Measurements from ENCODE around the gene NEDD4L. TPM values are rescaled to one million over a fixed set of nuclear protein-coding genes. Genes with fewer than 3 reads are reported as not detected.

The NEDD4L gene
- total RNA-seq, 1 donor from 2014 or later: 5.1 TPM

- intact Hi-C loops (cut with micrococcal nuclease): no loop called here
- H3K36me3 Mint-ChIP-seq (ENCODE audit: low read depth): no peaks in the 10 kb centered on the region
- H3K27ac Mint-ChIP-seq: no peak overlapping the region
- no peak overlapping the region for H3K4me3 Mint-ChIP-seq (ENCODE audit: low read depth)
- H3K27me3 Mint-ChIP-seq (ENCODE audit: low read depth): peaks cover 10% of the 10 kb centered on the region
- no peaks in the 10 kb centered on the region for H3K4me1 Mint-ChIP-seq (ENCODE audit: low read depth)
- no peaks in the 10 kb centered on the region for H3K9me3 Mint-ChIP-seq
- no peak for DNase-seq (ENCODE audit: low spot score)
These were observed 61.8 kb downstream of the NEDD4L start for GRCh38 chr18:58105888-58106260.

DNA sequence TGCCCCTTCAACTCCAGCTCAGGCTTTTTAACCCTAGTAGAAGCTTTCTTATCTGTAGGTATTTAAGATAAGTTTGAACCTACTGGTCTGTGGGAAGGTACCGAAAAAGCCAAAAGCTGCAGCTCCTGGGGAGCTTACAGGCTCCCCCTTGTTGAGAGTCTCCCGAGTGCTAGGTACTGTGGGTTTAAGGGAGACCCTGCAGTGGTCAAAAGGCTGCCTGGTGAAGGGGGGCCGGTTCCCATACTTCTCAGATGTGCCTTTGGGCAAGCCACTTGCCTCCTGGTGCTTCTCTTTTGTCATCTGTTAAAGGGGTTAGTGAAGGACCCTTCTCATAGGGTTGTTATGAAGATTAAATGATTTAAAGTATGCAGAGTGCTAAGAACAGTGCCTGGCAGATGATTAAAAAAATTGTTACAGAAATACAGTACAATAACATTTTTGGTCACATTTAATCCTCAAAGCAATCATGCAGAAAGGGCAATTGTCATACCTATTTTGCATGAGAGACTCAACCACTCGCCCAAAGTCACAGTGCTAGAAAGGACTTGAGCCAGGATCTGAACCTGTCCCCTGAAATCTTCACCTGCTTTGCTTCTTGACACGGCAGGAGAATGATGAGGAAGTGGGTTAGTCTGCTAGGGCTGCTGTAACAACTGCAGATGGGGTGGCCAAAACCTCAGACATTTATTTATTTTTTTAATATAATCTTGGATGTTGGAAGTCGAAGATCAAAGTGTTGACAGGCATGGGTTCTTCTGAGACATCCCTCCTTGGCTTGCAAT is 62.5 kb downstream of the NEDD4L start:
- intact Hi-C loops (cut with micrococcal nuclease): no loop called here
- peaks cover 10% of the 10 kb centered on the region for H3K27me3 Mint-ChIP-seq (ENCODE audit: low read depth)
- no peaks in the 10 kb centered on the region for H3K36me3 Mint-ChIP-seq (ENCODE audit: low read depth)
- no peak overlapping the region for H3K4me3 Mint-ChIP-seq (ENCODE audit: low read depth)
- no peaks in the 10 kb centered on the region for H3K9me3 Mint-ChIP-seq
- DNase-seq (ENCODE audit: low spot score): no peak
- no peaks in the 10 kb centered on the region for H3K4me1 Mint-ChIP-seq (ENCODE audit: low read depth)
- H3K27ac Mint-ChIP-seq: no peak overlapping the region

DNA sequence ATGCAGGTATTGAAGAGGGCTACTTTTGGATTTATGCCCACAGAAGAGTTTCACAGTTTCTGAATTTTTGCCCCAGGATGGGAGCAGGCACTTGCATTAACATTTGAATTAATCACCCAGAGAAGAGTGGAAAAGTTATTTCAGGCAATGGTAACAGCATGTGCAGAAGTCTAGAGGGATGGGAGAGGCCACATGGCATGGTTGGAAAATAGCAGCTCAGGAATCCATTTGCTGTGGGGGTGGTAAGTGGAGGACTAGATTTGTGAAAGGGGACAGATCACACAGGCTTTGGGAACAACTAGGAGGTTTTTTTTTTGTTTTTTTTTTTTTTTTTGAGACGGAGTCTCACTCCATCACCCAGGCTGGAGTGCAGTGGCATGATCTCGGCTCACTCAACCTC is 65.2 kb downstream of the NEDD4L start:
- H3K27me3 Mint-ChIP-seq (ENCODE audit: low read depth): peaks cover 7% of the 10 kb centered on the region
- H3K36me3 Mint-ChIP-seq (ENCODE audit: low read depth): no peaks in the 10 kb centered on the region
- DNase-seq (ENCODE audit: low spot score): no peak
- H3K4me1 Mint-ChIP-seq (ENCODE audit: low read depth): peaks cover 3% of the 10 kb centered on the region
- H3K4me3 Mint-ChIP-seq (ENCODE audit: low read depth): no peak overlapping the region
- no peak overlapping the region for H3K27ac Mint-ChIP-seq
- intact Hi-C loops (cut with micrococcal nuclease): no loop called here
- H3K9me3 Mint-ChIP-seq: no peaks in the 10 kb centered on the region

DNA sequence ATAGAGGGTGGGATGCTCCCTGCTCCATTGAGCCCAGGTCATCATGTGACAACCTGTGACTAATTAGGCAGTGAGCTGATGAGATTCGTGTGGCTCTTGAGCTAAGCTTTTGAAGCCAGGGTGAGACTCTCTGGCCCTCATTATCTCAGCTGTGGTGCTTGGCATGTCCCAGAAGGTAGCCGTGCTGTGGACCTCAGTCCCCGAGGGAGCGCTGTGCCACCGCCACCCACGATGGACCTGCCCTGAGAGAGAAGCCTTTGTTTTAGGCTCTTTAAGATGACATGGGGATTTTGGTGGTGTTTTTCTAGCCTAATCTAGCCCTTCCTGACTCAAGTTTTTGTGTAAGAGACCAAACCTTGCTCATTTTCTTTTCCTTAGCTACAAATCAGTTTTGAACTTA is 66.4 kb downstream of the NEDD4L start:
- no peak overlapping the region for H3K27ac Mint-ChIP-seq
- no peak overlapping the region for H3K4me3 Mint-ChIP-seq (ENCODE audit: low read depth)
- H3K27me3 Mint-ChIP-seq (ENCODE audit: low read depth): peaks cover 7% of the 10 kb centered on the region
- intact Hi-C loops (cut with micrococcal nuclease): no loop called here
- H3K9me3 Mint-ChIP-seq: no peaks in the 10 kb centered on the region
- no peak for DNase-seq (ENCODE audit: low spot score)
- H3K36me3 Mint-ChIP-seq (ENCODE audit: low read depth): no peaks in the 10 kb centered on the region
- H3K4me1 Mint-ChIP-seq (ENCODE audit: low read depth): peaks cover 3% of the 10 kb centered on the region

DNA sequence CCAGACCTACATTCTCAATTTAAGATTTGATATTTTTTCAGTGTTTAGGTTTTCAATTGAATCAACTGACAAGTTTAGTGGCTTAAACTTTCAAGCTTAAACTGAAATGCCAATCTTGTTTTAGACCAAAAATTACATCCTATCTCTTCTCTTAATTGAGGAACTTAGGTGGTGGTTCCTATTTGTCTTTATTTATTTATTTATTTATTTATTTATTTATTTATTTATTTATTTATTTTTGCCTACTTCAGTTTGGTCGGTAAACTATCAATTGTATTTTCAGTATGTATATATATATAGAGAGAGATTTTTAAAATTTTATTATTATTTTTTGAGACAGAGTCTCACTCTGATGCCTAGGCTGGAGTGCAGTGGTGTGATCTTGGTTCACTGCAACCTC is 68.1 kb downstream of the NEDD4L start:
- no peak for DNase-seq (ENCODE audit: low spot score)
- peaks cover 5% of the 10 kb centered on the region for H3K27me3 Mint-ChIP-seq (ENCODE audit: low read depth)
- H3K36me3 Mint-ChIP-seq (ENCODE audit: low read depth): no peaks in the 10 kb centered on the region
- H3K27ac Mint-ChIP-seq: no peak overlapping the region
- intact Hi-C loops (cut with micrococcal nuclease): no loop called here
- no peaks in the 10 kb centered on the region for H3K9me3 Mint-ChIP-seq
- peaks cover 3% of the 10 kb centered on the region for H3K4me1 Mint-ChIP-seq (ENCODE audit: low read depth)
- no peak overlapping the region for H3K4me3 Mint-ChIP-seq (ENCODE audit: low read depth)

- Mint-ChIP-seq H3K9me3 (no peaks in the 10 kb centered on the region), H3K36me3 (ENCODE audit: low read depth) (no peaks in the 10 kb centered on the region), H3K4me3 (ENCODE audit: low read depth) (no peak overlapping the region), H3K27me3 (ENCODE audit: low read depth) (peaks cover 8% of the 10 kb centered on the region), H3K4me1 (ENCODE audit: low read depth) (peaks cover 3% of the 10 kb centered on the region), H3K27ac (no peak overlapping the region)
- DNase-seq (ENCODE audit: low spot score): no peak
- intact Hi-C loops (cut with micrococcal nuclease): no loop called here
These were observed 69.3 kb downstream of the NEDD4L start for GRCh38 chr18:58113337-58113736.

DNA sequence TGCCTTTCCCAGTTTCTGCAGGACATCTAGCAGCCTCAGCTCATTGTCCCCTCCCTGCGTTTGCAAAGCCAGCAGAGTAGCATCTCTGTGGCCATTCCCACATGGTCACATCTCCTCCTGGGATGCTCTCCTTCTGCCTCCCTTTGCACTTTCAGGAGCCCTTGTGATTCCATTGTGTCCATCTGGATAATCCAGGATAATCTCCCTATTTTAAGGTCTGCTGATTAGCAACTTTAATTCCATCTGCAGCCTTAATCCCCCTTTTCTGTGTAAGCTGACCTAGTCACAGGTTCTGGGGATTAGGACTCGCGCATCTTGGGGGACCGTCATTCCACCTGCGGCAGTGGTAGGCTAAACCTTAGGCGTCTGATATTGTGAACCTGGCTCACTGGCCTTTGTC is 70.7 kb downstream of the NEDD4L start:
- intact Hi-C loops (cut with micrococcal nuclease): no loop called here
- DNase-seq (ENCODE audit: low spot score): no peak
- Mint-ChIP-seq H3K27ac (no peak overlapping the region), H3K36me3 (ENCODE audit: low read depth) (no peaks in the 10 kb centered on the region), H3K4me3 (ENCODE audit: low read depth) (no peak overlapping the region), H3K27me3 (ENCODE audit: low read depth) (peaks cover 4% of the 10 kb centered on the region), H3K4me1 (ENCODE audit: low read depth) (peaks cover 3% of the 10 kb centered on the region), H3K9me3 (no peaks in the 10 kb centered on the region)

DNA sequence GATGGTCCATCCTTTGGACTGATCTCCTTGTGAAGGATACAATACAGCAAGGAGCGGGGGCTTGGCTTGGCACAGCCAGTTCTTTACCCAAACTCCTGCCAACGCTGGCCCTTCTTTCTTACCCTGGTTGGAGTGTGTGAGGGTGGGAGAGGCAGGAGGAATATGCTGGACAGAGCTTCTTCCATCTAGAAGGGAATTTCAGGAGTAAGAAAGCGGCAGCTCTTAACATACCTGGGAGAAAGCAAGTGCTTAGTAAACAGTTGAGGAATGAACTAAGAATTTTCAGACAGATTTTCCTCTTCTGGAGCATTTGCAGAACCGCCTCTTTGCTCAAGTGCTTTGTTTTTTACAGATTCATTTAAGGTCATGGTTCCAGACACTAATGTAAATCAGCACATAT is 72.8 kb downstream of the NEDD4L start:
- H3K27ac Mint-ChIP-seq: no peak overlapping the region
- no peak overlapping the region for H3K4me3 Mint-ChIP-seq (ENCODE audit: low read depth)
- intact Hi-C loops (cut with micrococcal nuclease): no loop called here
- peaks cover 3% of the 10 kb centered on the region for H3K27me3 Mint-ChIP-seq (ENCODE audit: low read depth)
- DNase-seq (ENCODE audit: low spot score): no peak
- no peaks in the 10 kb centered on the region for H3K9me3 Mint-ChIP-seq
- H3K4me1 Mint-ChIP-seq (ENCODE audit: low read depth): peaks cover 3% of the 10 kb centered on the region
- H3K36me3 Mint-ChIP-seq (ENCODE audit: low read depth): no peaks in the 10 kb centered on the region

DNA sequence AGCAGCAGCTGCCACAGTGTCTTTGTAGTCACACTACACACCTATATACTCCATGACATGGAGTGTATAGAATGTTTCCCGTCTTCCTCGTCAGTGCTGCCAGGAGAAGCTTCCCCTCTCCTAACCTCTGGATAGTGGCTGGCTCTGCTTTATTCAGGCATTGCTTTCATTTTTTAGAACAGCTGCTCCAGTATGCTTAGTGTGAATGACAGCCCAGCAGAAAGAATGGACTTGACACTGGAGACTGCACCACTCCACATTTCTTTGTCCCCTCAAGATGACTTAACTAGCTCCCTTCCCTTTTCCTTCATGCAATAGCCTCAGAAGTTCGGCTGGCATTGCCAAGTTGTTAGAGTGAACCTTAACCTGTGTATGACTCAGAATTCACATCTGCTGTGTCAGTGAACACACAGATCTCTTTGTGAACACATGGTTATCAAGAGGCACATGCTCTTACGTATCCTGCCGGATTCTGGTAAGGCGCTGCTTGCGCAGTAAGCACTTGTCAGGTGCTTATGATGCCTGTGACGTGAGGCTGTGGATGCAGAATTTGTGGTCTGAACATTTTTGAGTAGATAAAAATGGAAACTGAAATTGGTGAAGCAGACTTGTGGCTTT is 73.9 kb downstream of the NEDD4L start:
- intact Hi-C loops (cut with micrococcal nuclease): no loop called here
- Mint-ChIP-seq H3K27me3 (ENCODE audit: low read depth) (peaks cover 3% of the 10 kb centered on the region), H3K27ac (no peak overlapping the region), H3K36me3 (ENCODE audit: low read depth) (no peaks in the 10 kb centered on the region), H3K4me1 (ENCODE audit: low read depth) (peaks cover 3% of the 10 kb centered on the region), H3K4me3 (ENCODE audit: low read depth) (no peak overlapping the region), H3K9me3 (no peaks in the 10 kb centered on the region)
- no peak for DNase-seq (ENCODE audit: low spot score)

GRCh38 chr18:58118536-58118935 is 74.5 kb downstream of the NEDD4L start:
- no peak for DNase-seq (ENCODE audit: low spot score)
- H3K9me3 Mint-ChIP-seq: no peaks in the 10 kb centered on the region
- intact Hi-C loops (cut with micrococcal nuclease): no loop called here
- no peaks in the 10 kb centered on the region for H3K4me1 Mint-ChIP-seq (ENCODE audit: low read depth)
- H3K27me3 Mint-ChIP-seq (ENCODE audit: low read depth): peaks cover 3% of the 10 kb centered on the region
- no peak overlapping the region for H3K27ac Mint-ChIP-seq
- H3K4me3 Mint-ChIP-seq (ENCODE audit: low read depth): no peak overlapping the region
- H3K36me3 Mint-ChIP-seq (ENCODE audit: low read depth): no peaks in the 10 kb centered on the region

DNA sequence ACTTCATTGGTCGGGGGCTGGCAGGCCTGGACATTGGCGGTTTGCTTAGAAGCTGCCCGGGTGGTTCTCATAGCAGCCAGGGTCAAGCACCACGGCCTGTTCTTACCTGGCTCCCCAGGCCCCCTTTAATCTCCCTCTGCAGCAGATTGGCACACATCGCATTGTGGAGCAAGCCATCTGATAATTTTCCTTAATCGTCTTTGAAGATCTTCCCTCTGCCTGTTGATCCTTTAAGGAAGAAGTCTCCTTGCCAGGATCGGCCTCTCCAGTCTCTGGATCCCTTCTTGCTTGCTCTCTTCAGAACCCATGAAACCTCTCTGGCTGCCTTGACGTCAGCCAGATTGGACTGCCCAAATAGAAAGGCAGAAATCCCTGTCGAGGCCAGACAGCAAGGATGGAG is 75.8 kb downstream of the NEDD4L start:
- Mint-ChIP-seq H3K27ac (no peak overlapping the region), H3K4me1 (ENCODE audit: low read depth) (no peaks in the 10 kb centered on the region), H3K27me3 (ENCODE audit: low read depth) (peaks cover 3% of the 10 kb centered on the region), H3K36me3 (ENCODE audit: low read depth) (no peaks in the 10 kb centered on the region), H3K4me3 (ENCODE audit: low read depth) (no peak overlapping the region), H3K9me3 (no peaks in the 10 kb centered on the region)
- DNase-seq (ENCODE audit: low spot score): no peak
- intact Hi-C loops (cut with micrococcal nuclease): loop anchor here (5.0 to 10.0 kb wide), 3 partner anchors 238 to 565 kb away; no protein-coding TSS in a partner anchor

DNA sequence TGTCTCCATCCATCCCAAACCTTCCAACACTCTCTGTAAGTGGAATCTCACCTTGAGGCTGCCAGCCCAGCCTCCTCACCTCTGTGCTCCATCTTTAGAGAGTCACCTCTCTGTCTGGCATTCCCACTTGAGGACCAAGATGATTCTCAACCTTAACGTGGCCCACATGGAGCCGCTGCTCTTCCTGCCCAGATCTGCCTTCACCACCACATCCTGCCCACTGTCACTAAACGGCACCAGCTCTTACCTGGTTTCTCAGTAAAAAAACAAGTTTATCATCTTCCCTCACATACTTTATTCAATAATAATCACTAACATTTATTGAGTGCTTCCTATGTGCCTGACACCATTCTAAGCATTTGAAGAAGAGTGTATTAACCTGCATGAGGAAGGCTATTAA is 80.4 kb downstream of the NEDD4L start:
- H3K4me3 Mint-ChIP-seq (ENCODE audit: low read depth): no peak overlapping the region

DNA sequence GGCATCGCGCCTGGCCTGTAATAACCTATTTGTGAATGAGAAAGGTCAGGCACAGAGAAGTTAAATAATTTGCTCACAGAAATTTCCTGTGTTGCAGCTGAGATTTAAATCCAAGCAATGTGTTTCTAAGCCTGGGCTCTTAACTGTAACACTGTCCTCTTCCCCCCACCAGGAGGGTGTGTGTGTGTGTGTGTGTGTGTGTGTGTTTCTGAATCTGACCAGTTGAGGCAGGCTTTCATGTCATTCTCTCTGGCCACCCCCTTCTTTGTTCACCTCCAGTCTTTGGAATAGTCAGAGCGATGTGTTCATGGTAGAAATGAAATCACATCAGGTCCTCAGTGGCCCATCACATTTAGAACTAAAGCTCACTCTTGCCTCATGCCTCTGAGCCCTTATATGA is 81.2 kb downstream of the NEDD4L start:
- no peak for DNase-seq (ENCODE audit: low spot score)
- Mint-ChIP-seq H3K9me3 (no peaks in the 10 kb centered on the region), H3K4me1 (ENCODE audit: low read depth) (no peaks in the 10 kb centered on the region), H3K27me3 (ENCODE audit: low read depth) (no peaks in the 10 kb centered on the region), H3K27ac (no peak overlapping the region), H3K36me3 (ENCODE audit: low read depth) (no peaks in the 10 kb centered on the region), H3K4me3 (ENCODE audit: low read depth) (no peak overlapping the region)
- intact Hi-C loops (cut with micrococcal nuclease): loop anchor here (10.0 kb wide), 1 partner anchor 570 kb away; no protein-coding TSS in a partner anchor

More for the DNA sequence above, 80.4 kb downstream of the NEDD4L start:
- Mint-ChIP-seq H3K36me3 (ENCODE audit: low read depth) (no peaks in the 10 kb centered on the region), H3K4me1 (ENCODE audit: low read depth) (no peaks in the 10 kb centered on the region), H3K27ac (no peak overlapping the region), H3K27me3 (ENCODE audit: low read depth) (no peaks in the 10 kb centered on the region), H3K9me3 (no peaks in the 10 kb centered on the region)
- intact Hi-C loops (cut with micrococcal nuclease): loop anchor here (5.0 to 10.0 kb wide), 3 partner anchors 242 to 570 kb away; no protein-coding TSS in a partner anchor
- no peak for DNase-seq (ENCODE audit: low spot score)

Measured in activated T-helper 2 cell treated with anti-CD3 and anti-CD28 coated beads, Interferon-gamma antibody, Interleukin-2, Interleukin-4, amounts not matched to agents 10 μg/mL and 5 μg/mL and 100 μg/mL, durations not matched to agents 14 hours and 24 hours and 36 hours (primary cell).